ENCODE data around the gene NFS1. TPM values are rescaled to one million over a fixed set of nuclear protein-coding genes. Genes with fewer than 3 reads are reported as not detected.

The NFS1 gene
- total and polyA plus RNA-seq, 2 donors from 2014 or later, result 31.5 to 71.2 TPM

DNA sequence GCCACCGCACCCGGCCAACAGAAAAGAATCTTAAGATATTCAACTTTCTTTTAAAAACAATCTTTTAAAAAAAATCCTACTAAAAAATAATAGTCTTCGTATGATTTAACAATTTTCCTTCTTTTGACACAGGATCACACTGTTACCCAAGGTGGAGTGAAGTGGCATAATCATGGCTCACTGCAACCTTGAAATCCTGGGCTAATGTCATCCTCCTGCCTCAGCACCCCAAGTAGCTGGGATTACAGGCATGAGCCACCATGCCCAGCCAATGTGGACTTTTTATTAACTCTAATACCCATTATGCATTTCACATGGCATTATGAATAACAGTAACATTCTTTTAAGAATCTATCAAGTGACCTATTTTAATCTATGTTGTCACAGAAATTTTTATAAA lies 22.1 kb upstream of the NFS1 start:
- H3K4me1 ChIP-seq (ENCODE audit: control insufficient read depth in 2 of 3, insufficient read depth in 2 of 3, low read depth in 1 of 3, low read length in 3 of 3), result peaks cover 0 to 2% (median 0%) of the 10 kb centered on the region in 3 donors
- intact Hi-C loops (cut with DNase I), result no loop called here
- H3K27ac ChIP-seq (ENCODE audit: low read depth in 2 of 2, low read length in 2 of 2), result no peak overlapping the region
- no peaks in the 10 kb centered on the region for H3K9me3 ChIP-seq (ENCODE audit: control insufficient read depth in 2 of 3, insufficient read depth in 1 of 3, low read length in 3 of 3)
- H3K36me3 ChIP-seq (ENCODE audit: control insufficient read depth in 2 of 3, insufficient read depth in 3 of 3, low read length in 3 of 3), result peaks cover 29 to 81% (median 55%) of the 10 kb centered on the region in 3 donors
- no peaks in the 10 kb centered on the region for H3K27me3 ChIP-seq (ENCODE audit: control insufficient read depth, insufficient read depth, low read length)
- no peak overlapping the region for H3K9ac ChIP-seq (ENCODE audit: low read length in 3 of 3)
- TF ChIP-seq, protein P1, sequence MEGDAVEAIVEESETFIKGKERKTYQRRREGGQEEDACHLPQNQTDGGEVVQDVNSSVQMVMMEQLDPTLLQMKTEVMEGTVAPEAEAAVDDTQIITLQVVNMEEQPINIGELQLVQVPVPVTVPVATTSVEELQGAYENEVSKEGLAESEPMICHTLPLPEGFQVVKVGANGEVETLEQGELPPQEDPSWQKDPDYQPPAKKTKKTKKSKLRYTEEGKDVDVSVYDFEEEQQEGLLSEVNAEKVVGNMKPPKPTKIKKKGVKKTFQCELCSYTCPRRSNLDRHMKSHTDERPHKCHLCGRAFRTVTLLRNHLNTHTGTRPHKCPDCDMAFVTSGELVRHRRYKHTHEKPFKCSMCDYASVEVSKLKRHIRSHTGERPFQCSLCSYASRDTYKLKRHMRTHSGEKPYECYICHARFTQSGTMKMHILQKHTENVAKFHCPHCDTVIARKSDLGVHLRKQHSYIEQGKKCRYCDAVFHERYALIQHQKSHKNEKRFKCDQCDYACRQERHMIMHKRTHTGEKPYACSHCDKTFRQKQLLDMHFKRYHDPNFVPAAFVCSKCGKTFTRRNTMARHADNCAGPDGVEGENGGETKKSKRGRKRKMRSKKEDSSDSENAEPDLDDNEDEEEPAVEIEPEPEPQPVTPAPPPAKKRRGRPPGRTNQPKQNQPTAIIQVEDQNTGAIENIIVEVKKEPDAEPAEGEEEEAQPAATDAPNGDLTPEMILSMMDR (IDR thresholded peaks at IDR 0.05; ENCODE audit: borderline replicate concordance, extremely low read depth, insufficient read depth), result no peak
- FAIRE-seq (no peak), DNase-seq (no peak)
- H3K4me3 ChIP-seq (ENCODE audit: low read length in 3 of 3), result no peak overlapping the region

DNA sequence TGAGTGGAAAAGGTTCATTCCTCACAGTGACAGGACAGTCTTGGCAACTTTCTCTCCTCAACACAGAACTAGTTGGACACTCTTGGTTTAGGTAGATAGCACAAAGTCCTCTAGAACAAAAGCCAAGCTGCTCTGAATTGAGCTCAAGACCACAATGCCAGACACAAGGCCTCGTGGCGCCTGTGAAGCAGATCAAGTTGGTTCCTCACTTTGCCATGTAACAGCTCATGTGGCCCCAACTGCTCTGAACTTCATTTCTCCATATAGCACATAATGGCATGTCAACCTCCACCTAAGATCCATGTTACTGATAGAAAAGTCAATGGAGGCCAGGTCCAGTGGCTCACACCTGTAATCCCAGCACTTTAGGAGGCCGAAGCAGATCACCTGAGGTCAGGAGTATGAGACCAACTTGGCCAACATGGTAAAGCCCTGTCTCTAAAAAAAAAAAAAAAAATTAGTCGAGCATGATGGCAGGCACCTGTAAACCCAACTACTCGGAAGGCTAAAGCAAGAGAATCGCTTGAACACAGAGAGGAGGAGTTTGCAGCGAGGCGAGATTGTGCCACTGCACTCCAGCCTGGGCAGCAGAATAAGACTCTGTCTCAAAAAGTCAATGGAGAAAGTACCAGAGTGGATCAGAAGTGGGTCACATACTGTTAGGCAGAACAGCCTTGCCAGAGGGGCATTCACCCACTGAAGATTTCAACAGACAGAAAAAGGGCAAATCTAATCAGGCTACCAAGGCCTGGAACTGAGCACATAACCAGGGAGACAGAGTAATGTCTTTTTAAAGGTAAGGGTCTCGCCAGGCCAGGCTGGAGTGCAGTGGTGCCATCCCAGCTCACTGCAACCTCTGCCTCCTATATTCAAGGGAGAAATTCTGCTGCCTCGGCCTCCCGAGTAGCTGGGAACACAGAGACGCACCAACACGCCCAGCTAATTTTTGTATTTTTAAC lies 21.3 kb upstream of the NFS1 start:
- TF ChIP-seq, protein P1 (IDR thresholded peaks at IDR 0.05; ENCODE audit: borderline replicate concordance, extremely low read depth, insufficient read depth), result no peak
- Histone ChIP-seq H3K27me3 (ENCODE audit: control insufficient read depth, insufficient read depth, low read length) (no peaks in the 10 kb centered on the region), H3K4me3 (ENCODE audit: low read length in 3 of 3) (no peak overlapping the region), H3K27ac (ENCODE audit: low read depth in 2 of 2, low read length in 2 of 2) (no peak overlapping the region), H3K9ac (ENCODE audit: low read length in 3 of 3) (no peak overlapping the region), H3K9me3 (ENCODE audit: control insufficient read depth in 2 of 3, insufficient read depth in 1 of 3, low read length in 3 of 3) (no peaks in the 10 kb centered on the region), H3K36me3 (ENCODE audit: control insufficient read depth in 2 of 3, insufficient read depth in 3 of 3, low read length in 3 of 3) (peaks cover 32 to 80% (median 56%) of the 10 kb centered on the region in 3 donors), H3K4me1 (ENCODE audit: control insufficient read depth in 2 of 3, insufficient read depth in 2 of 3, low read depth in 1 of 3, low read length in 3 of 3) (peaks cover 0 to 2% (median 0%) of the 10 kb centered on the region in 3 donors)
- intact Hi-C loops (cut with DNase I), result no loop called here
- DNase-seq, result no peak
- FAIRE-seq, result no peak

DNA sequence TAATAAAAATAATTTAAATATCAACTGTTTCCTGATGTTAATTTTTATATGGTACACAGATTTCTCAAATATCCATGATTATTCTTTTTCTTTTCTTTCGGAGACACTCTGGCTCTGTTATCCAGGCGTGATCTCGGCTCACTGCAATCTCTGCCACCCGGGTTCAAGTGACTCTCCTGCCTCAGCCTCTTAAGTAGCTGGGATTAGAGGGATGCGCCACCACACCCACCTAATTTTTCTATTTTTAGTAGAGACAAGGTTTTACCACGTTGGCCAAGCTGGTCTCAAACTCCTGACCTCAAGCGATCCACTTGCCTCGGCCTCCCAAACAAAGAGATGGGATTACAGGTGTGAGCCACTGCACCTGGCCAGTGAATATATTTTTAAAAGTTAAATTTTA lies 20.6 kb upstream of the NFS1 start:
- TF ChIP-seq, protein P1 (IDR thresholded peaks at IDR 0.05; ENCODE audit: borderline replicate concordance, extremely low read depth, insufficient read depth), result no peak
- intact Hi-C loops (cut with DNase I), result no loop called here
- DNase-seq, result no peak
- Histone ChIP-seq H3K9me3 (ENCODE audit: control insufficient read depth in 2 of 3, insufficient read depth in 1 of 3, low read length in 3 of 3) (no peaks in the 10 kb centered on the region), H3K4me1 (ENCODE audit: control insufficient read depth in 2 of 3, insufficient read depth in 2 of 3, low read depth in 1 of 3, low read length in 3 of 3) (peaks cover 0 to 2% (median 0%) of the 10 kb centered on the region in 3 donors), H3K27me3 (ENCODE audit: control insufficient read depth, insufficient read depth, low read length) (no peaks in the 10 kb centered on the region), H3K4me3 (ENCODE audit: low read length in 3 of 3) (no peak overlapping the region), H3K36me3 (ENCODE audit: control insufficient read depth in 2 of 3, insufficient read depth in 3 of 3, low read length in 3 of 3) (peaks cover 32 to 80% (median 54%) of the 10 kb centered on the region in 3 donors), H3K9ac (ENCODE audit: low read length in 3 of 3) (no peak overlapping the region), H3K27ac (ENCODE audit: low read depth in 2 of 2, low read length in 2 of 2) (no peak overlapping the region)
- FAIRE-seq, result no peak

Measured in kidney (tissue), 14 donors.